Fibroblast of the aortic adventitia (primary cell): ENCODE results near the gene TH. TPM values are rescaled to one million over a fixed set of nuclear protein-coding genes. Genes with fewer than 3 reads are reported as not detected.

Experiments used
- DNase-seq: peaks from one replicate; pipeline ENCODE4 v3.0.0-alpha.2; 2010; ENCODE audit warnings: low read depth
- H3K4me3 ChIP-seq: 2 replicates; pipeline ENCODE4 v1.5.1; 2011; ENCODE audit warnings: low read depth, mild to moderate bottlenecking, control low read depth, low read length, moderate library complexity
- CTCF ChIP-seq: IDR thresholded peaks from 2 replicates; pipeline ENCODE4 v1.5.1; 2011; ENCODE audit warnings: mild to moderate bottlenecking, low read length, control low read depth, inconsistent platforms; ENCODE audit not compliant: insufficient read depth
- total RNA-seq: library from RNA; depleted of rRNA; stranded (reverse); fragments of >200 nt; gene quantifications from 2 replicates; pipeline ENCODE4 v1.2.3, GENCODE V29; 2012; ENCODE audit warnings: low replicate concordance

TH gene
- total RNA-seq, 1 donor = not detected

- no peak for DNase-seq
- H3K4me3 ChIP-seq = no peak overlapping the region
- TF ChIP-seq CTCF = no peak
Observed at GRCh38 chr11:2174361-2174760, 2.7 kb upstream of the TH start.

- no peak for DNase-seq
- no peak for TF ChIP-seq CTCF
Observed at GRCh38 chr11:2173761-2174160, 2.1 kb upstream of the TH start.

GRCh38 chr11:2173150-2173693, 1.6 kb upstream of the TH start:
- no peak for DNase-seq
- no peak overlapping the region for H3K4me3 ChIP-seq
- TF ChIP-seq CTCF = peak; percentile 23

More at GRCh38 chr11:2173761-2174160, 2.1 kb upstream of the TH start:
- no peak overlapping the region for H3K4me3 ChIP-seq

GRCh38 chr11:2172676-2173075, 1.1 kb upstream of the TH start:
- DNase-seq = no peak
- H3K4me3 ChIP-seq = no peak overlapping the region
- no peak for TF ChIP-seq CTCF

- TF ChIP-seq CTCF = no peak
- H3K4me3 ChIP-seq = no peak overlapping the region
- DNase-seq = no peak
Observed at GRCh38 chr11:2169626-2170570, 1.7 kb downstream of the TH start.

GRCh38 chr11:2169005-2169378, 2.6 kb downstream of the TH start:
- no peak for TF ChIP-seq CTCF
- H3K4me3 ChIP-seq = no peak overlapping the region
- DNase-seq = no peak
